Subcutaneous adipose tissue (tissue), 4 donors: ENCODE results near the gene TRAPPC3L. TPM values are rescaled to one million over a fixed set of nuclear protein-coding genes. Genes with fewer than 3 reads are reported as not detected.

Experiments used
- total RNA-seq, 4 donors: library from RNA; depleted of rRNA; stranded (reverse); fragments of >200 nt; gene quantifications; one replicate each; pipeline ENCODE4 v1.1.0, GENCODE V29; 2016
- TF ChIP-seq, protein P1 (sequence below): fragments of 450-650 bp; IDR thresholded peaks from one replicate; pipeline ENCODE4 v1.5.1; 2016; ENCODE audit warnings: low read depth, mild to moderate bottlenecking, control low read depth, antibody characterized with exemption, moderate library complexity

Gene TRAPPC3L
- total RNA-seq, 4 donors from 2014 or later, result 0.33 TPM; not detected in 3

DNA sequence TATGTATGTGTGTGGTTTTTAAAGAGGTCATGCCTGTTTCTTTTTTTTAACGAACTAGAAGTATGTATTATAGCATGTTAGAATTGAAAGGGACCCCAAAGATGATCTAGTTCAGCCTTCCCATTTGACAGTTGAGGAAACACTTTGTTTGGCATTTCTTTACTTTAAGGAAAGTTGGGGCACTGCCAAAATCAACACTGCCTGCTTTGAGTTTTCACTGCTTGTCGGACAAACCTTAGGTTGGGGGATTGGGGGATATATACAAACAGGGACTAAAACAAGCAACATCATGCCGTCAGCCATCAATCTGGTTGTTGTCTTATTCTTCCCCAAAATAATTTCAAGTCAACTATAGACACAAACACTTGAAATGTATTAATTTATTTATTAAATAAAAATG is 98.4 kb downstream of the TRAPPC3L start:
- TF ChIP-seq, protein P1, sequence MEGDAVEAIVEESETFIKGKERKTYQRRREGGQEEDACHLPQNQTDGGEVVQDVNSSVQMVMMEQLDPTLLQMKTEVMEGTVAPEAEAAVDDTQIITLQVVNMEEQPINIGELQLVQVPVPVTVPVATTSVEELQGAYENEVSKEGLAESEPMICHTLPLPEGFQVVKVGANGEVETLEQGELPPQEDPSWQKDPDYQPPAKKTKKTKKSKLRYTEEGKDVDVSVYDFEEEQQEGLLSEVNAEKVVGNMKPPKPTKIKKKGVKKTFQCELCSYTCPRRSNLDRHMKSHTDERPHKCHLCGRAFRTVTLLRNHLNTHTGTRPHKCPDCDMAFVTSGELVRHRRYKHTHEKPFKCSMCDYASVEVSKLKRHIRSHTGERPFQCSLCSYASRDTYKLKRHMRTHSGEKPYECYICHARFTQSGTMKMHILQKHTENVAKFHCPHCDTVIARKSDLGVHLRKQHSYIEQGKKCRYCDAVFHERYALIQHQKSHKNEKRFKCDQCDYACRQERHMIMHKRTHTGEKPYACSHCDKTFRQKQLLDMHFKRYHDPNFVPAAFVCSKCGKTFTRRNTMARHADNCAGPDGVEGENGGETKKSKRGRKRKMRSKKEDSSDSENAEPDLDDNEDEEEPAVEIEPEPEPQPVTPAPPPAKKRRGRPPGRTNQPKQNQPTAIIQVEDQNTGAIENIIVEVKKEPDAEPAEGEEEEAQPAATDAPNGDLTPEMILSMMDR, result no peak

DNA sequence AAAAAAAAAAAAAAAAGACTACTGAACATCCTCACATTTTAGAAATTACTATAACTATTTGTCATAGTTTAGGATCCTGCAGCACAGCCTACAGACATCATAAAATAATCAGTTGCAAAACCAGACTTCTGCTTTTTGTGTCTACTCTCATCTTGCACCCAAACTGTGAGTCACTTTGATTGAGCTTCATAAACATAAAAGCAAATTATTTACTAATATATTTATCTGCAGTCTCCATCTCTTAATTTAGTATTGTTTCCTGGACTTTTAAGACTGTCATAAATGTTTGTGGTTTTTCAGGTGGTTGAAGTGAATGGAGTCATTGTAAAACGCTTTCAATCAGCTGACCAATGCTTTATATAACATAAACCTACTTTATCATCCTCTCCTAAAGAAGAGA is 99.1 kb downstream of the TRAPPC3L start:
- TF ChIP-seq, protein P1, result no peak

DNA sequence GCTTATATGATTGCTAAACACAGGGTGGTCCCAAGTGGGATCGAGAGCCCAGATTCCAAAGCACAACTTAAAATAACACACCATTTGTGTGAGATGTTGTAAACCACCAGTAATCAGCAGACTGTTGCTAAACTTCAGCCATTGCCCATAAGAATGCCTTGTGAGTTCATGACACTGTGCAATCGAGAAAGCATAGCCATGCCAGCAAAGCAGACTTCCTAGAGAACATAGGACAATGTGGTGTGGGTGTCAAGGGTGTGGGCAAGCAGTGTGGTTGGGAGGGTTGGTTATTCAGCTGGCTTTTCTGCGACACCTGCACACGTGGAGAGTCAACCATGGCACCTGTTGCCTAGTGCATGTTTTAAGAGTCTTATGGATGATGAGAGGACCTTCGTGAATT is 100.4 kb downstream of the TRAPPC3L start:
- TF ChIP-seq, protein P1, result no peak

Other genes starting within 250 kb of the TRAPPC3L start
- 100 to 1,000 TPM in 3 of 4 donors, 10 to 100 TPM in 1; 71.2 to 129 (median 119) TPM for gene DSE, start 174.7 kb downstream of the TRAPPC3L start, total RNA-seq
- gene CALHM6, start 84.3 kb downstream of the TRAPPC3L start, total RNA-seq, result 1 to 10 TPM in 3 of 4 donors, under 1 TPM in 1; 0.65 to 9.2 (median 3.7) TPM
- 1 to 10 TPM; 2.3 to 3.3 (median 2.7) TPM for gene CALHM5, start 34.0 kb downstream of the TRAPPC3L start, total RNA-seq
- gene CALHM4, start 8.1 kb upstream of the TRAPPC3L start, total RNA-seq, result not detected
- 10 to 100 TPM; 42.2 to 70.6 (median 50.4) TPM for gene RWDD1, start 25.8 kb upstream of the TRAPPC3L start, total RNA-seq
- under 1 TPM in 2 of 4 donors, not detected in 2; 0.17 to 0.22 TPM for gene RSPH4A, start 70.8 kb upstream of the TRAPPC3L start, total RNA-seq
- gene ZUP1, start 123.1 kb upstream of the TRAPPC3L start, total RNA-seq, result 10 to 100 TPM in 1 of 4 donors, 1 to 10 TPM in 3; 8.7 to 10.9 (median 9.6) TPM
- 10 to 100 TPM in 3 of 4 donors, 1 to 10 TPM in 1; 9.0 to 13.2 (median 11.7) TPM for gene KPNA5, start 135.5 kb upstream of the TRAPPC3L start, total RNA-seq
- gene FAM162B, start 220.0 kb upstream of the TRAPPC3L start, total RNA-seq, result 10 to 100 TPM in 2 of 4 donors, 1 to 10 TPM in 2; 2.0 to 25.6 (median 12.2) TPM